Adrenal gland (tissue), 5 donors: ENCODE data around the gene PHF3.

ENCODE experiments used
- CTCF ChIP-seq, 6 experiments: fragments of 450-650 bp in 4 of 6; fragments of 200-600 bp in 2 of 6; sonication (generic) in 1 of 6; IDR thresholded peaks; 1 replicate in 5 of 6; 2 replicates in 1 of 6; pipeline versions ENCODE4 v1.5.1 to v1.8.0; 2016 to 2021; ENCODE audit warnings: antibody characterized with exemption in 6 of 6, mild to moderate bottlenecking in 2 of 6, moderate library complexity in 1 of 6
- POLR2A ChIP-seq, 2 donors: fragments of 450-650 bp; IDR thresholded peaks; one replicate each; pipeline ENCODE4 v1.6.1; 2017; ENCODE audit warnings: antibody characterized with exemption in 2 of 2, mild to moderate bottlenecking in 2 of 2, moderate library complexity in 1 of 2
- donor health status: DM: no; HTN: no; CAD: no.

- no peak for TF ChIP-seq CTCF (IDR thresholded peaks at IDR 0.05)
- no peak for TF ChIP-seq POLR2A (IDR thresholded peaks at IDR 0.05)
These were observed 39.5 kb downstream of the PHF3 start for GRCh38 chr6:63675138-63675537.
